Stimulated activated CD8-positive, alpha-beta memory T cell treated with anti-CD3 and anti-CD28 coated beads, Interleukin-15, amount 100 ng/mL, for 1 hour (primary cell): Measurements from ENCODE around the gene ZDHHC14.
"Not testable (repeated sequence)": the region's sequence is repeated elsewhere in the genome, so short reads cannot be mapped to it uniquely, and the experiment has no call there.

Experiments
- DNase-seq: peaks from one replicate; pipeline ENCODE4 v3.0.0-alpha.2; 2020; ENCODE audit warnings: low read depth

Gene ZDHHC14

GRCh38 chr6:157406661-157407060 is 25.7 kb downstream of the ZDHHC14 start:
- DNase-seq, result no peak

- no peak for DNase-seq
Measured at GRCh38 chr6:157407646-157408045, 26.7 kb downstream of the ZDHHC14 start.

DNA sequence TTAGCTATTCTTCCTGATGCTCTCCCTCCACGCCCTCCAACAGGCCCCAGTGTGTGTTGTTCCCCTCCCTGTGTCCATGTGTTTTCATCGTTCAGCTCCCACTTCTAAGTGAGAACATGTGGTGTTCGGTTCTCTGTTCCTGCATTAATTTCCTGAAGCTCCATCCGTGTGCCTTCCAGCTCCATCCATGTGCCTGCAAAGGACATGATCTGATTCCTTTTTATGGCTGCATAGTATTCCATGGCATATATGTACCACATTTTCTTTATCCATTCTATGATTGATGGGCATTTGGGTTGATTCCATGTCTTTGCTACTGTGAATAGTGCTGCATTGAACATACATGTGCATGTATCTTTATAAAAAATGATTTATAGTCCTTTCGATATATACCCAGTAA is 27.4 kb downstream of the ZDHHC14 start:
- DNase-seq, result not testable (repeated sequence)

DNA sequence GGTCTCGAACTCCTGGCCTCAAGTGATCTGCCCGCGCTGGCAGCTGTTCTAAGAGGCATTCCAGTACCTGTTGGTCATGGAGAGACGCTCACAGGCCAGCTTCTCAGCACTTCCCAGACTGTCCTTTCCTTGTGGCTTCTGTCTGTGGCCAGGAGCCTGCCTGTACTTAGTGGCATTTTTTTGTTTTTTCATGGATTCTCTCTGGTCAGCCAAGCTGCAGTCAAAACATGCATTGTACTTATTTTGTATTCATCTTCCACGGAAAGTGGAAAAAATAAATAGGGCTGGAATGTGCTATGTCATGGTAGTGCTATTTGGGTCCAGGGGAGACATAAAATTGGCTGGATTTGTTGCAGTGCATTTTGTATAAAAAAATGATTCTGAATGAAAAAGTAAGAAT is 29.1 kb downstream of the ZDHHC14 start:
- DNase-seq, result no peak

GRCh38 chr6:157411368-157411767 is 30.4 kb downstream of the ZDHHC14 start:
- no peak for DNase-seq

DNA sequence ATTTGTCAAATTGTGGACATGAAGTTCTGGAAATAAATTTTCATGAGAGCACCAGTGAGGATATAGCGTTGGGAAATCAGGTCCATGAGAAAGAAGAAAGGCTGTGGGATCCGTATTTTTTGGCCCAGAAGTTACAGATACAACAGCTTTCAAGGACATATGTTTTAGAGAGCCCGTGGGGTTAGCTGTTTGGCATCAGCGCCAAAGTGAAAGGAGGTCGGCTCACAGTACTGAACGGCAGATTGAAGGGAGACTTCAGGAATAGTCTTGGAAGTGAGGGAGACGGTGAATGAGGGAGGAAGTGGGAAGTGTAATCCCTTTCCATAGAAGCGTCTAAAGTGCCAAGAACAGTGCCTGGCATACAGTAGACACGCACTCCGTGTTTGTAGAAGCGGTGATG is 31.8 kb downstream of the ZDHHC14 start:
- DNase-seq, result no peak

- DNase-seq, result no peak
Measured at GRCh38 chr6:157420497-157420896, 39.5 kb downstream of the ZDHHC14 start.

DNA sequence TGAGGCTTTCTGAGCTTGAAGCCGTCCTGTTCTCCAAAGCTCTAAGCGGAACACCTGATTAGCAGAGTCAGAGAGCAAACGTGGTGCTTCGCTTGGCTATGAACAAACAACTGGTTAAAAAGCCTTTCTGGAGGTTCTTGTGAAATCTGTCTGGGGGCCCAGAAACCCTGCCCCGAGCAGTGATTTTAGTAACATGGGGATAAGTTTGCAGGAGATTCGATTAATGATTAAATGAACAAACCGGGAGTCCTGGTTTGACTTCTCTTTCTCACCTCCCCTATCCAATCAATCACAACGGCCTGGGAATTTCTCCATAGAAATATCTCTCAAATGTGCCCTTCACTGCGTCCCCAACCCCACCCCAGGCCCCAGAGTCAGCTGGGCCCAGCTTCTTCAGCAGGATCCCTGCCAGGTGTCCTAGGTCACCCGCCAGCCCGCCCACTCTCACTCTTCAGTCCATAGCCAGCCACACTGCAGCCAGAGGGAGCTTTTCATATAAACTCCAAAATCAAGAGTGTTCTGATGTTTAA is 43.6 kb downstream of the ZDHHC14 start:
- DNase-seq, result no peak

DNA sequence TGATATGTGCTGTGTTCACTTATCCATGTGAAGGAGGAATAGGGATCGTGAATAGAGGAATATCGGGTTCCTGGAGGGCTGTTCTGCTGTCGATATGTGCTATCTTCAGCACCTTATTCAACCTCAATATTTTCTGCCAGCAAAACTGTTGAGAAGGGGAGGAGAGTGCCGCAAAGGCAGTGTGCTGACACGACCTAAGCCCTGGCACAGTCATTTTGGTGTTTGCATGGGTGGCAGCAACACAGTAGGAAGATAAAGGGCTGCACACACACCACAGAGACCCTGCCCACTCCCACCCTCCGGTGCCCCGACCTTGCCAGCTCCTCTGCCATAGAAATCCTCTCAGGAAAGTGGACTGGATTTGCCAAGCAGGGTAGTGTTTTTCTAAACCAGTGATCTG is 47.0 kb downstream of the ZDHHC14 start:
- DNase-seq, result no peak

DNA sequence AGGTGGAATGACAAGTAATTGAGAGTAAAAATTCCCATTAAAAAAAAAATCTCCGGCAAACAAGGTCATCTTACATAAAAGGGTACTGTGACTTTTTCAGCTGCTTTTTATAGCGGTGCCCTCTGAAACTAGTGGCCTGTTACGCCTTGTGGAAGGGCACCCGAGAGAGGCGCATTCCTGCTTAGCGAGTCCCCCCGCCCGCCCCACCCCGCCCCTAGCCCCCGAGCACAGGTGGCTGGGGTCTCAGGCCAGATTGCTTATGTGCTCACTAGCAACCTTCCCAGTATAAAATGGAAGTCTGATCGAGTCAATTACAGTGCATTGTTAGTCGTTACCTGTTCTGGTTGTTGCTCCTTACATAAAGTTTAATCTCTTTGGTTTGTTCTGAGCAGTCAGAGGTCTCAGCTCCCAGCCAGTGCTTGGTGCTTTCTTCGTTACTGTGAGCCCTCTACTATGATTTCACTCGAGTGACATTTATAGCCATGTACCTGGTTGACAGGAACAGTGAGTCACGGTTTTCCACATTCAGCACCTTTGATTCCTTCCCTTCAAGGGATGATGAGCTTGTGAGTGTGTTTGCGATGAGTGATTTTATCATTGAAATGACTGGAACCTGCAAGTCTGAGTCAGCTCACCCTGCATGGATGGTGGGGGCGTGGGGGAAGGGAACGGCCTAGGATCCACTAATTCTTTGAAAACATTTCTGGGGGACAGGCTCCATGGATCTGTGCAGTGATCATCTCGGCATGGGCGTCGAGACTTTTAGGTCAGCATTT is 47.6 kb downstream of the ZDHHC14 start:
- DNase-seq, result no peak

GRCh38 chr6:157429248-157429647 is 48.3 kb downstream of the ZDHHC14 start:
- no peak for DNase-seq

DNA sequence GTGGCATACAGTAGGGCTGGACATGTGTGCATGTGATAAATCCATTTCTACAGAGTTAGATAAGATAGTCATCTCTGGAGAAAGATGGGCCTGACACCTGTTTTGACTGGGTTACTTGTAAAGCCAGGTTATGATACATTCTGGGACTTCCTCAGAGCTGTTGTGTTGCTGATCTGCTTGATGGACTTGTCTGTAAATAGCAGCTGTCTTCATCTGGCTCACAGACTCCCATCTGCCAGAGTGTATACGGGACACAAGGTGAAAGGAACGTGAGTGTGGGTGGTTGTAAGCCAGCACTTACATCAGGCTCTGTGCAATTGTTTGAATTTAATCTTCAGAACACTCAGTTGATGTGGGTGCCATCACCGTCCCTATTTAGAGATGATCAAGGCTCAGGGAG is 49.8 kb downstream of the ZDHHC14 start:
- DNase-seq, result no peak

DNA sequence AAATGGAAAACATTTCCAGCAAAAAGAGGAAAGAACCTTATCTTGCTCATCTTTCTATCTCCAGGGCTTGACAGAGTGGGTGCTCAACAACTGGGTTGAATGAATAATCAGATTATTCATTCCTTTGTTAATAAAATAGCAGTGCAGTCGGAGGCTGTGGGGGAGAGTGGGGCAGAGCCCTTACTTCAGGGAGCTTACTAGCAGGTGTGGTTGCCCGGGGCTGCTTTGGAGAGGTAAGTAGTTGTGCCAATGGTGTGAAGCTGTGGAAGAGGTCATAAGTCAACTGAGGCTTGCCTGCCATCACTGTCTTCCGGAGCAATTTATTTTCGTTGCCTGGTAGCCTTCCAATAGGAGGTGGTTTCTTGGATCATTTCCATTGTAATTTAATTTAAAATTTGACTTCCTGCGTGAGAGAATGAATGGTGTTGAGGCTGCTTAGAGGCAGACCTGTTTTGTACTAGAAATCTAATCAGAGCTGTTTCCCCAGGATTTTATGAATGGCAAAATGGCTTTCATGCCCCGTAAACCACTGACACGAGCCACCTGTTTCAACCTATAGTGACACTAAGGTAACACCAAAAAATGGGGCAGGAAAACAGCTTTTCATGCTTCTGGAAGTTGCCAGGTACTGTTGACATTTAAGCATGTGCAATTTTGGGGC is 51.4 kb downstream of the ZDHHC14 start:
- DNase-seq, result no peak

- no peak for DNase-seq
Measured at GRCh38 chr6:157432892-157433265, 51.9 kb downstream of the ZDHHC14 start.

GRCh38 chr6:157433678-157434081 is 52.7 kb downstream of the ZDHHC14 start:
- no peak for DNase-seq

DNA sequence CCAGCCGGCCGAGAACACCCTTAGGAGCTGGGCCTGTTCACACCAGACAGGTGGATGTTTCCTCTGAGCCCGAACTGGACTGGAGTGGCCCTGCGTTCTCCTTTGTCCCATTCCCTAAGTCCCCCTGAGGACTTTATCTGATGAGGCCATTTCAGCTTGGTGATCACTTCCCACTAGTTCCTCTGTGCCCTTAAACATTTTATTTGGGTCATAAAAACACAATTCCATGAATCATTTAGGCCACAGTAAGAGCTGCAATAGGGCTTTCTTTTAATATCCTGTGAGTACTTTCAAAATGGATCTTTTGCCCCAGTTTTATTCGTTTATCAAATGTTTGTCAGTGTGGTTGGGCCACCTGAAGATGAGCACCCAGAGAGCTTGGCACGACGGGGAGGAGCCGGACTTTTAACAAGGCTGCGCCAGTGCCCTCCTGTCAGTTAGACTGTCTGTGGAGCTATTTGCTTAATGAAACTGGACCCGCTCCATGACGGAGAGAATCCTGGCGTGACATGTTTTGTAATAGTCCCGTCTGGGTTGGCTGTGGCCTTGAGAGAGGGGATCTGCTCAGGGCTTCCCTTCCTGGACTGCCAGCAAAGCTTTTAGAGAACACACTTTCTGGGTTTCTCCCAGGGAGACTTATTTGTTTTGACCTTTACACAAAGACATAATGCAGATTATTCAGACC is 53.5 kb downstream of the ZDHHC14 start:
- DNase-seq, result no peak

- DNase-seq, result no peak
Measured at GRCh38 chr6:157436219-157436943, 55.4 kb downstream of the ZDHHC14 start.

DNA sequence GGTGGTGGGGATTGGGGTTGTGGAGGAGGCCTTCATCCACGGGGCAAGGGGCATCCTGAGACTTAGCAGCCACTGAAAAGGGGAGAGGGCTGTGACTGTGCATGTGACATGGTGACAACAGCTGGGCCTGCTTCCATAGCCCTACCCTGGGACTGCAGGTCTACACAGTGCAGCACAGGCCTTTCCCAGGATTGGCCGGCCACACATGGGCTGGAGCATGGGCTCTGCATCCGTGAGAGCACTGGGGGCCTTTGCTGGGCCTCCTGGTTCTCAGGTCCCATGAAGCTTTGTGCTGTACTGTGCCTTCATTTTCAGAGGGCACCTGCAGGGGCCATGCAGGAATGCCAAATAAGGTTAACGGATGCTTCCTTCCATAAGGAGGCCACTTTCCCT is 56.0 kb downstream of the ZDHHC14 start:
- no peak for DNase-seq

- DNase-seq, result no peak
Measured at GRCh38 chr6:157438611-157439111, 57.7 kb downstream of the ZDHHC14 start.

DNA sequence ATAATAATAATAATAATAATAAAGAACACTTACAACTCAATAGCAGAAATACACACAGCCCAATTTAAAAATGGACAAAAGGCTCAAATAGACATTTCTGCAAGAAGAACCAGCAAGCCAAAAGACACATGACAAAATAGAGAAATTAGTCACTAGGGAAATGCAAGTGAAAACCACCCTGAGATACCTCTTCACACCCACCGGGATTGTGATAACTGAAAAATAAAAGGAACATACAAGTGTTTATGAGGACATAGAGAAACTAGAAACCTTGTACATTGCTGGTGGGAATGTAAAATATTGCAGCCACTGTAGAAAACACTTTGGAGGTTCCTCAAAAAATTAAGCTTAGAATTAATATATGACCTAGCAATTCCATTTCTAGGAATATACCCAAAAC is 59.2 kb downstream of the ZDHHC14 start:
- DNase-seq, result no peak

- DNase-seq, result no peak
Measured at GRCh38 chr6:157442291-157442690, 61.3 kb downstream of the ZDHHC14 start.
